ENCODE results near the gene PIGO.

DNA sequence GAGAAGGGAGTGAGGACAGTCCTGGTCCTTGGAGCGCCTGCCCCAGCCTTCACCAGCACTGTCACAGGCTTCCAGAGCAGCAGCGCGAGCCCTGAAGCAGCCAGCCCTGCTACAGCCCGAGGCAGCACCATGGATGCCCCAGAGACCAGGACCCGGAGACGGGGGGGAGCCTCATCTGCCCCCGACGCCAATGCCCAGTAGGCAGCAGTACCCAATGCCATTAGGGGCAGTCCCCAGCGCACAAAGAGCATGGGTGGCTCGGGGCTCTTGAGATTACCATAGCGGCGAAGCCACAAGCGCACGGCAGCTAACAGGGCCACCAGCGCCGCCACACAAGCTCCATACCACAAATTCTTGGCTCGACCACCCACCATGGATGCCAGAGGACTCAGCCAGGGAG lies 4.9 kb downstream of the PIGO start:
- TF ChIP-seq, protein P1, sequence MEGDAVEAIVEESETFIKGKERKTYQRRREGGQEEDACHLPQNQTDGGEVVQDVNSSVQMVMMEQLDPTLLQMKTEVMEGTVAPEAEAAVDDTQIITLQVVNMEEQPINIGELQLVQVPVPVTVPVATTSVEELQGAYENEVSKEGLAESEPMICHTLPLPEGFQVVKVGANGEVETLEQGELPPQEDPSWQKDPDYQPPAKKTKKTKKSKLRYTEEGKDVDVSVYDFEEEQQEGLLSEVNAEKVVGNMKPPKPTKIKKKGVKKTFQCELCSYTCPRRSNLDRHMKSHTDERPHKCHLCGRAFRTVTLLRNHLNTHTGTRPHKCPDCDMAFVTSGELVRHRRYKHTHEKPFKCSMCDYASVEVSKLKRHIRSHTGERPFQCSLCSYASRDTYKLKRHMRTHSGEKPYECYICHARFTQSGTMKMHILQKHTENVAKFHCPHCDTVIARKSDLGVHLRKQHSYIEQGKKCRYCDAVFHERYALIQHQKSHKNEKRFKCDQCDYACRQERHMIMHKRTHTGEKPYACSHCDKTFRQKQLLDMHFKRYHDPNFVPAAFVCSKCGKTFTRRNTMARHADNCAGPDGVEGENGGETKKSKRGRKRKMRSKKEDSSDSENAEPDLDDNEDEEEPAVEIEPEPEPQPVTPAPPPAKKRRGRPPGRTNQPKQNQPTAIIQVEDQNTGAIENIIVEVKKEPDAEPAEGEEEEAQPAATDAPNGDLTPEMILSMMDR (conservative IDR thresholded peaks at IDR 0.05): no peak
- no peak for TF ChIP-seq ZFX (IDR thresholded peaks at IDR 0.05)
